Peyer's patch (tissue), 4 donors: ENCODE measurements around the gene XAGE5. TPM values are rescaled to one million over a fixed set of nuclear protein-coding genes. Genes with fewer than 3 reads are reported as not detected.
"Not testable (repeated sequence)": the region's sequence is repeated elsewhere in the genome, so short reads cannot be mapped to it uniquely, and the experiment has no call there.

ENCODE experiments used
- DNase-seq, 3 donors: peaks; one replicate each; pipeline ENCODE4 v3.0.0-alpha.2; 2017 to 2019
- H3K27ac ChIP-seq, 4 donors: fragments of 200-600 bp; sonication (generic); one replicate each; pipeline ENCODE4 v1.5.1; 2016 to 2019
- H3K27me3 ChIP-seq, 2 donors: fragments of 200-600 bp; sonication (generic); one replicate each; pipeline ENCODE4 v1.5.1; 2019
- H3K36me3 ChIP-seq, 3 donors: fragments of 200-600 bp; sonication (generic); one replicate each; pipeline ENCODE4 v1.5.1; 2016 to 2019
- H3K4me1 ChIP-seq, 4 donors: fragments of 200-600 bp; sonication (generic); one replicate each; pipeline ENCODE4 v1.5.1; 2016 to 2019
- H3K4me3 ChIP-seq, 4 donors: fragments of 200-600 bp; sonication (generic); 1 replicate in 3 of 4; 2 replicates in 1 of 4; pipeline ENCODE4 v1.5.1; 2016 to 2019; ENCODE audit warnings: mild to moderate bottlenecking in 1 of 4
- H3K9me3 ChIP-seq, 4 donors: fragments of 200-600 bp; sonication (generic); one replicate each; pipeline ENCODE4 v1.5.1; 2016 to 2019; ENCODE audit warnings: mild to moderate bottlenecking in 1 of 4
- CTCF ChIP-seq, 6 experiments: fragments of 450-650 bp in 4 of 6; fragments of 200-600 bp in 2 of 6; sonication (generic) in 1 of 6; IDR thresholded peaks; one replicate each; pipeline ENCODE4 v1.5.1; 2017 to 2019; ENCODE audit warnings: antibody characterized with exemption in 6 of 6, mild to moderate bottlenecking in 3 of 6, moderate library complexity in 1 of 6
- POLR2A ChIP-seq, 2 donors: fragments of 450-650 bp; IDR thresholded peaks; one replicate each; pipeline ENCODE4 v1.5.1; 2017; ENCODE audit warnings: antibody characterized with exemption in 2 of 2, mild to moderate bottlenecking in 2 of 2, moderate library complexity in 2 of 2
- small RNA-seq, 2 donors: library from RNA; depleted of rRNA; stranded (forward); fragments of <200 nt; gene quantifications; one replicate each; pipeline ENCODE3, GENCODE V24; 2016
- total RNA-seq, 4 donors: library from RNA; depleted of rRNA; stranded (reverse); fragments of >200 nt; gene quantifications; one replicate each; pipeline ENCODE4 v1.1.0, GENCODE V29; 2016

Gene XAGE5
- total RNA-seq, 4 donors from 2014 or later: not detected

- no peak for TF ChIP-seq CTCF (IDR thresholded peaks at IDR 0.05)
- TF ChIP-seq POLR2A (IDR thresholded peaks at IDR 0.05): no peak
- Histone ChIP-seq H3K36me3 (no peaks in the 10 kb centered on the region), H3K4me1 (no peaks in the 10 kb centered on the region), H3K4me3 (no peak overlapping the region), H3K27me3 (no peaks in the 10 kb centered on the region), H3K27ac (no peak overlapping the region), H3K9me3 (no peaks in the 10 kb centered on the region)
- DNase-seq: no peak
Measured at GRCh38 chrX:52830551-52830950, 19.5 kb downstream of the XAGE5 start.

GRCh38 chrX:52839137-52839536, 28.1 kb downstream of the XAGE5 start:
- Histone ChIP-seq H3K9me3 (no peaks in the 10 kb centered on the region), H3K36me3 (no peaks in the 10 kb centered on the region), H3K4me1 (no peaks in the 10 kb centered on the region), H3K4me3 (no peak overlapping the region), H3K27ac (no peak overlapping the region), H3K27me3 (no peaks in the 10 kb centered on the region)
- no peak for DNase-seq
- no peak for TF ChIP-seq CTCF (IDR thresholded peaks at IDR 0.05)
- TF ChIP-seq POLR2A (IDR thresholded peaks at IDR 0.05): no peak

GRCh38 chrX:52843619-52844018, 32.5 kb downstream of the XAGE5 start:
- H3K27ac ChIP-seq, DNase-seq, H3K36me3 ChIP-seq, H3K4me1 ChIP-seq, H3K4me3 ChIP-seq, H3K27me3 ChIP-seq, H3K9me3 ChIP-seq: not testable (repeated sequence)

- Histone ChIP-seq H3K27me3 (no peaks in the 10 kb centered on the region), H3K9me3 (no peaks in the 10 kb centered on the region), H3K4me3 (no peak overlapping the region), H3K4me1 (no peaks in the 10 kb centered on the region), H3K36me3 (no peaks in the 10 kb centered on the region), H3K27ac (no peak overlapping the region)
- TF ChIP-seq POLR2A (IDR thresholded peaks at IDR 0.05): no peak
- no peak for TF ChIP-seq CTCF (IDR thresholded peaks at IDR 0.05)
- no peak for DNase-seq
Measured at GRCh38 chrX:52852110-52852860, 41.2 kb downstream of the XAGE5 start.

- H3K9me3 ChIP-seq, H3K27me3 ChIP-seq, H3K4me3 ChIP-seq, H3K27ac ChIP-seq, H3K36me3 ChIP-seq, H3K4me1 ChIP-seq, DNase-seq: not testable (repeated sequence)
Measured at GRCh38 chrX:52856991-52857525, 46.0 kb downstream of the XAGE5 start.

GRCh38 chrX:52865343-52865998, 54.4 kb downstream of the XAGE5 start:
- H3K4me3 ChIP-seq: no peak overlapping the region
- TF ChIP-seq POLR2A (IDR thresholded peaks at IDR 0.05) (no peak), CTCF (IDR thresholded peaks at IDR 0.05) (no peak)
- H3K27ac ChIP-seq: no peak overlapping the region
- H3K27me3 ChIP-seq: no peaks in the 10 kb centered on the region
- no peaks in the 10 kb centered on the region for H3K4me1 ChIP-seq
- no peak for DNase-seq
- H3K9me3 ChIP-seq: no peaks in the 10 kb centered on the region
- H3K36me3 ChIP-seq: no peaks in the 10 kb centered on the region

Small RNA genes lying within 50 kb of the gene (small RNA-seq; reads per million reads assigned to genes)
- gene AC244505.6 (0 reads per million in 2 donors), gene AC244505.7 (0 reads per million in 2 donors)

Other genes with a start within 250 kb of the XAGE5 start
- gene SSX7, start 156.4 kb upstream of the XAGE5 start, total RNA-seq: not detected
- gene SSX2, start 104.1 kb upstream of the XAGE5 start, total RNA-seq: not detected
- gene SSX2B, start 60.0 kb upstream of the XAGE5 start, total RNA-seq: not detected
- not detected for gene SPANXN5, start 13.9 kb upstream of the XAGE5 start, total RNA-seq
- not detected for gene XAGE3, start 56.8 kb downstream of the XAGE5 start, total RNA-seq
- gene FAM156B, start 86.0 kb downstream of the XAGE5 start, total RNA-seq: 100 to 1,000 TPM in 1 of 4 donors, 10 to 100 TPM in 3; 26.6 to 102 (median 64.4) TPM
- 10 to 100 TPM; 18.3 to 50.3 (median 29.6) TPM for gene FAM156A, start 147.2 kb downstream of the XAGE5 start, total RNA-seq
- under 1 TPM in 2 of 4 donors, not detected in 2; 0.57 to 0.67 TPM for gene GPR173, start 237.5 kb downstream of the XAGE5 start, total RNA-seq